CD4-positive, alpha-beta T cell treated with Interleukin-6 for 4 hours (primary cell): ENCODE data around the gene CDK5R2.

Experiments used
- DNase-seq: peaks from one replicate; pipeline ENCODE4 v3.0.0-alpha.2; 2020; ENCODE audit warnings: mixed read lengths

Gene CDK5R2

DNA sequence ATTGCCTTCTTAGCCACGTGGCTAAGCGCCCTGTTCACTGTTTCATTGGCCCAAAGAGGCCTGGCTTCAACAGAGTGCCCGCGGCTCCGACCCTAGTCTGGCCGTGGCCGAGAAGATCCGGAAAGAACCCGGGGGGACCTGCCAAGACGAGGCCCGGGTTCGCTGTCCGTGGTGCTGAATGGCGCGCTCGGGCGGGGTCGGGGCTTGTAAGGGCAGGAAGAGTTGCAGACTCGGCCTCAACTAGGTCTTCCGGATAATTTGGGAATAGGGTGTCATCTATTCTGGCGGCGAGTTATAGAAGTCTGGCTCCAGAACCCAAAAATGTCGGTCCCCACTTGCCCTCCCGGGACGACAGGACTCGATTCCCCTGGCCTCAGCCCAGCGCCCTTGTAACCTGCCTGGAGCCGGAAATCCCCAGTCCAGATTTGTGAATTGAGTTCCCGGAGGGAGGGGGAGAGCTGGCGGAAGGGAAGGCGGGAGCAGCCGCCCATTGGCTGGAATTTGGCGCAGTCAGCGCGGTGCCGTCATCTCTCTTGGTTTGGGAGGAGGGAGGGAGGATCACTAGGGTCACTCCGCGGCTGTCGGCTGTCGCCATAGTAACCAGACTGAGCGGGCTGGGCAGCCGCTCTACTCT lies 3.5 kb downstream of the CDK5R2 start:
- DNase-seq: peak; percentile 54

DNA sequence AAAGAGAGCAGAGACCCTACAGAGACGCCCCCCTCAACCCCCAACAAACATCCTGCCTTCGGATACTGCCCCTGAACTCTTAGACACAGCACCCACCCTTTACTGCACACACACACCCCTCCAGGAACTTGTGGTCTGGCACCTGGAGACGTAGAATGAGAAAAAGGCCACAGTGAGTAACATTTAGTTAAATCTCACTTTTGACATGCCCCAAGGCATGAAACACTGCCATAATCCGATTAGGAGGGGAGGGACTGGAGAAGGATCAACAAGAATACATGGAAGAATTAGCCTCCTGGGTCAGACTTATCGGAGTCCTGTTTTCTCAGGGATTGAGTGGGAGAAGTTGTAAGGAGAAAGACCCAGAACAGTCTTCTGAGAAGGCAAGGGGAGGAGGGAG lies 4.1 kb downstream of the CDK5R2 start:
- no peak for DNase-seq

DNA sequence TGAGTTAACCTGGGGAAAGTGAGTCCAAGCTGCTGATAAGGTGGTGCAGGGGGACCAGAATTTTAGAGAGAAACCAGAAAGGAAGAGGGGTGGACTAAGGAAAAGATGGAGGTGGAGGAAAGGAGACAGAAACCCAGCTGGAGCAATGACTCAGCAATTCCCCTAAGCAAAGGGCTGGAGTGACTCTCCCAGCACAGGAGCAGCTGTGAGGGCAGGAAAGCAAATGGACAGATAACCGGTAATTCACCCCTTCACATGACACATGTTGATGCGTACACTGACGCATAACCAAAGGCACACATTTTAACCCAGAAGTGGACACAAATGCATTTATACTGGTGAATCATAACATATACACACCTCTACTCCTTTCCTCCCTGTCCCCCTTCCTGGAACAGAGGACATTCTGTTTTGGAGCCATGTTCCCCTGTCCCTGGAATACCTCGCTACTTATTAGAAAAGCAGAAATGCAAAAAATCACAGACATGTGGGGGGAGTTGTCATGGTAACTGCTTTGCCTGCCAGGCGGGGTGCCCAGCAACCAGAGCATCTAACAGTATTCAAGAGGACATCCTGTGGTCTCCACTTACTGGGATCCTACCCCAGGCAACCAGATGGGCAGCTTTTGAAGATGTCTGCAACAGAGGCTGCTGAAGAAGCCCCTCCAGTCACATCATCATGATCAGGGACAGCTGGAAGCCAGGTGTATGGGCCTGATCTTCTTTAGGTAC lies 4.7 kb downstream of the CDK5R2 start:
- no peak for DNase-seq

GRCh38 chr2:218970894-218971293 lies 11.4 kb downstream of the CDK5R2 start:
- no peak for DNase-seq

GRCh38 chr2:218975060-218975777 lies 15.8 kb downstream of the CDK5R2 start:
- no peak for DNase-seq

GRCh38 chr2:218979846-218980734 lies 20.6 kb downstream of the CDK5R2 start:
- peak; percentile 84 for DNase-seq

GRCh38 chr2:218980735-218981389 lies 21.4 kb downstream of the CDK5R2 start:
- DNase-seq: no peak

DNA sequence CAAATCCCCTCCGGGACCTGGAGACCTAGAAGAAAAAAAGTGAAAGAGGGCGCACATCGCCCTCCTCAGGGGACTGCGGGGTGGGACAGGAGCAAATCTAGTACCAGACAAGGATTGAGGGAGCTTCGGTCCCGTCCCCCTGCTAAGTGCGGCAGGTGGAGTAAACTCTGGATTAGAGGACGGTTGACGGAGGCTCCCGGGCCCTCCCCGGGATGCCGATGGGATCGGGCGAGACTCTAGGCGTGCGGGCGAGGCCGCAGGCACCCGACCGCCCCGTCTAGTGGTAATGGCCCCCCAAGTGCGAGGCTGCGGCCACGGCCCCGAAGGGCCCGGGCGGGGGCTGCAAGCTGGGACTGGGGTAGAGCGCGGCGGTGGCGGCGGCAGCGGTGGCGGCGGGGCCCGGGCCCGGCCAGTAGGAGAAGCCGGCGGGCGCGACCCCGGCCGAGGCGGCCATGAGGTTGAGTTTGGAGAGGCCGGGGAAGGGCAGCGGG lies 22.0 kb downstream of the CDK5R2 start:
- DNase-seq: no peak

GRCh38 chr2:218981881-218982585 lies 22.6 kb downstream of the CDK5R2 start:
- DNase-seq: peak; percentile 30

- no peak for DNase-seq
These were observed 23.3 kb downstream of the CDK5R2 start for GRCh38 chr2:218982586-218983262.

GRCh38 chr2:218983263-218983933 lies 23.9 kb downstream of the CDK5R2 start:
- no peak for DNase-seq

GRCh38 chr2:218983934-218984238 lies 24.4 kb downstream of the CDK5R2 start:
- DNase-seq: no peak

DNA sequence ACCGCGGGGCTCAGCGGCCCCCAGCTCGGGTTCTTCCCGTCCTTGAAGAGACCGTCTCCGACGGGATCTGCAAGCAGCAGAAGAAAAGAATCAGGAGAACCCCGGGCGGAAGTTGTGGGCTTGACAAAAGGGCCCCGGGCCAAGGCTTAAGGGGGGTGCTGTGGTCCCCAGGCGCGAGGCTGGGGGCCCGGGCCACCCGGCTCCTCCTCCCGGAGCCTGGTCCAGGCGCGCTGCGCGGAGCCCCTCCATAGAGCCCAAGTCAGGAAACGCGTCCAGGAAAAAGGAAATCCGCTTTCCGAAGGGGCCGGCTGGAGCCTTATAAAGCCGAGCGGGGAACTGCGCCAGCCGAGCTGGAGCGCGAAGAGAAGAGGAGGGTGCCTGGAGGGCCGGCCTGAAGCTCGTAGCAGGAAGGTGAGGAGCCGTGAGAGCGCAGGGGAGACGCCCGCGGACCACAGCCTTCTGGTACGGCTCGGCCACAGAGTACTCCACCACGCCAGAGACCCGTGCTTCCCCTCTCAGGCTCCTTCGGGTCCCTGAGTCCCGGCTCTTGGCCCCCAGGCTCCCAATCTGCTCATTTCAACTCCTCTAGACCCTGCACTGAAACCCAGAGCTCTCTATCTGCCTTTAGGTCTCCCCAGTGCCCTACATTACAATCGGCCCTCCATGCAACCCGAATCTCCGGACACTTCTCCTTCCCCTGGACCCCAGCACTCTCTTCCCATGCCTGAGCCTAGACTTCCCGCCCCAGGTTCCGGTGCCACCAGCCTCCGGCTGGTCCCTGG lies 25.0 kb downstream of the CDK5R2 start:
- DNase-seq: no peak

- DNase-seq: no peak
These were observed 25.5 kb downstream of the CDK5R2 start, which contains the start of gene FEV for GRCh38 chr2:218985021-218985324. TSS of gene FEV (minus strand) at chr2:218985184. CDS start at chr2:218985075, 109 bp downstream.

DNA sequence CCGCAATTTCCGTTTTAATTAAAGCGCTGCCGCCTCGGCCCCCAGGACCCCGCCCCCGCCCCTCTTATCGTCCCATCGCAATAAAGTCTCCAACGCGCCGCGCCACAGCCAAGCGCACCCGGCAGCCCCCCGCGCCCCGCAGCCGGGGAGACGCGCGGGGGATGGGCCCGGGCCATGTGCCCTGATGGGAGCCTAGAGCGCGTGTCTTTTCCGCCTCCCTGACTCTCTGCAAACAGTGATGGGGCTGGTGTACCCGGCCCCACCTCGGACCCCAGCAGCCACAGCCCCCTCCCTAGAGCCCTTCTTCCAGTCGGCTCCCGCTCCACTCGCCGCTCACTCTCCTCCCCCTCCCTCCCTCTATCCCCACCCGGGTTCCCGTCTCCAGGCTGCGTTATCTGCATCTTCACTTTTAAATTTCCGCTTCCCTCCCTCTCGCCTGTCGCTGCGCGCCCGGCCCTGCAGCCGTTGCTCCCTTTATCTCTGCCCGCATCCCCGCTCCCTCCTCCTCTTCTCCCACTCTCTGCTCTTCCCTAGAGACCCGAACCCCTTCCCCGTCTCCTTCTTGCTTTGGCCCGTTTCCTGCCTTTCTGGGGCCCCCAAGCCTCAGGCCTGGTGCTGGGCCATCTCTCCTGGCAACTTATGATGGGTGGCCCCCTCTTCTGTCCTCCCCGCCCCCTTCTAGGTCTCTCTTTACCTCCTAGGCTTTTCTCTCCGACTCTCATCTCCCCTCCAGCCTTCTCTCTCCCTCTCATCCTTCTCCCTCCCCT lies 26.0 kb downstream of the CDK5R2 start:
- DNase-seq: no peak

DNA sequence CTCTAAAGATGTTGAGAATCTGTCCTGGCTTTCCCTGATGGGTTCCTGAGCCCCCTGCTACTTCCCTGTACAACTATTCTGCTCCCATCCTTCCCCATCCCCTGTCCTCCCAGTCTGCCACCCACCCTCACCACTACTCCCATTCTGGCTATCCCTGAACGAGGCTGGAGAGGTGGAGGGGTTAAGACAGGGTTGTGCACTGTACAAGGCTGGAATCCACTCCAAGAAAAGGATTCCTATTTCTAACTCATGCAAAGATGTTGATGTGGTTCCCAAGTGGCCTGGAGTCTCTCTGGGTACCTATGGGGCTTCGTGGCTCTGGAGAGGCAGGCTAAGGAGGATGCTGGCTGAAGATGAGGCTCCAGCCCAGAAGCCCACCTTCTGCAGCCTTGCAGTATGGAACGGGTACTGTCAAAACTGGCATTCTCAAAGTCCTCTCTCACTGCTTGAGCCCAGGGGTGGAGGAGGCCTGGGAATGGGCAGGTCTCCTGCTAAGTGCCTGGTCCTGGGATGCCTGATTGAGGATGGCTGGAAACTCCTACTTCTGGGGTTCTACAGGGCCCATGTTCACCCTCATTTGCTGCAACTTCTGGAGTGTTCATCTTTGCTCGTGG lies 26.8 kb downstream of the CDK5R2 start:
- no peak for DNase-seq

DNA sequence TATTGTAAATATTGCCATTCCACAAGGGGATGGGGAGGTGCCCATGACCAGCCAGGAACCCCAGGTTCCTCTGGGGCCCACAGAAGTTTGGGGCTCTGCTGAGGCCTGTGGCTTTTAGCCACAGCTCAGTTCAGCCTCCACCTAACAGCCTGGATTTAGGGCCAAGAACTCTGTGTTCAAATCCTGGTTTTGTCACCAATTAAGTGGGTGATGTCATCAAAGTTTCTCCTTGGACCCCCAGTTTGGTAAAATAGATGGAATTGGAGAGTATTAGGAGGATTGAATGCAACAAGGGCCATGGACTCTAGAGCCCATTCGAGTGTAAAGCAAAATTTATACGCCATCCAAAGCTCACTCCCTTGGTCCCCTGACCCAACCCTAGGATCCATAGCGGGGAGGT lies 28.7 kb downstream of the CDK5R2 start:
- DNase-seq: no peak

- no peak for DNase-seq
These were observed 29.2 kb downstream of the CDK5R2 start for GRCh38 chr2:218988650-218989049.

DNA sequence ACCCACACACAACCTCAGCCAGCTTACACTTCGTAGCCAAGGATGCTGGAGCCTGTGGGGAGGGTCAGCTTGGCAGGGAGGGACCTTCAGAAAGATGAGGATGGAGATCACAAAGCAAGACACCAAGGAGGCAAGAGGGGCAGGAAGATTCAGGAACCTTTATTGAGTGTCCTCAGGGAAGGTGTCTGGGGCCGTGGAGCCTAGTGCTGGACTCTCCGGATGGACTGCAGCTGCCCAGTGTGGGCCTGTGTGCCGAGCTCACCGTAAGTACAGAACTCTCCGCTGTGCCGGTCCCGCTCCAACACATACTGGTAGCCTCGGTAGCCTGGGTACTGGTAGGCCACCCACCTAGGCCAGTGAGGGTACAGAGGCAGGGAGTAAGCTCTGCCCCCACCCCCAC lies 30.6 kb downstream of the CDK5R2 start:
- no peak for DNase-seq
